AG09309 (cell line): ENCODE results near the gene TGFBR2.

Experiments
- DNase-seq: peaks from one replicate; pipeline ENCODE4 v3.0.0-alpha.2; 2010; ENCODE audit warnings: low read depth
- H3K4me3 ChIP-seq: 2 replicates; pipeline ENCODE4 v1.5.1; 2011; ENCODE audit warnings: mild to moderate bottlenecking, low read depth, low read length, moderate library complexity; ENCODE audit not compliant: control insufficient read depth
- CTCF ChIP-seq: IDR thresholded peaks from 2 replicates; pipeline ENCODE4 v1.5.1; 2011; ENCODE audit warnings: mild to moderate bottlenecking, low read depth, low read length, inconsistent platforms; ENCODE audit not compliant: insufficient read depth, control insufficient read depth; ENCODE audit errors: missing control alignments

The TGFBR2 gene

GRCh38 chr3:30661098-30661873 is 54.9 kb downstream of the TGFBR2 start:
- no peak for TF ChIP-seq CTCF
- no peak overlapping the region for H3K4me3 ChIP-seq

GRCh38 chr3:30662836-30663235 is 56.4 kb downstream of the TGFBR2 start:
- no peak for TF ChIP-seq CTCF
- H3K4me3 ChIP-seq = no peak overlapping the region
- DNase-seq = no peak

More at GRCh38 chr3:30661098-30661873, 54.9 kb downstream of the TGFBR2 start:
- DNase-seq = no peak

GRCh38 chr3:30663533-30664241 is 57.3 kb downstream of the TGFBR2 start:
- DNase-seq = no peak
- TF ChIP-seq CTCF = no peak
- no peak overlapping the region for H3K4me3 ChIP-seq

- TF ChIP-seq CTCF = no peak
- no peak for DNase-seq
- H3K4me3 ChIP-seq = no peak overlapping the region
Measured at GRCh38 chr3:30664459-30664858, 58.1 kb downstream of the TGFBR2 start.

- H3K4me3 ChIP-seq = no peak overlapping the region
- no peak for DNase-seq
- no peak for TF ChIP-seq CTCF
Measured at GRCh38 chr3:30664884-30665283, 58.5 kb downstream of the TGFBR2 start.

DNA sequence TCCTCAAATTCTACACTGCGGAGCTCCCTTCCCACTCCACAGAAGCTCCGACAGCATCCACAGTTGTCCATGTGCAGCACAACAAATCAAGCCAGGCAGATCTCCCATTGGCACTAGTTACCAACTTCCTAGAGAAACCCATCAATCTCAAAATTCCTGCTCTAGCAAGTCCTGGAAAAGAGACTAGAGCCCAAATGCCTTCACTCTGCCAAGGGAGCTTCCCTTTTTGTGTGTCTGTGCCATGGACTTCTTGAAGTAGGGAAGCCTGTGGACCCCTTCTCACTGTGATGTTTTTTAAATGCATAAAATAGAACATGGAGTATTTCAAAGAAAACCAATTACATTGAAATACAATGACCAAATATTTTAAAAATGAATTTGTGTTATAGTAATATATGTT is 59.1 kb downstream of the TGFBR2 start:
- DNase-seq = no peak
- TF ChIP-seq CTCF = no peak
- no peak overlapping the region for H3K4me3 ChIP-seq
